Left ventricle myocardium superior (tissue), 1 donor: ENCODE measurements around the gene S100A2. TPM values are rescaled to one million over a fixed set of nuclear protein-coding genes. Genes with fewer than 3 reads are reported as not detected.

ENCODE experiments used
- ATAC-seq: fragments of 200-7000 bp; cut with Tn5 transposase; one replicate; pipeline ENCODE4 v1.9.1; 2020; ENCODE audit warnings: mild to moderate bottlenecking, moderate library complexity
- DNase-seq: peaks from one replicate; pipeline ENCODE4 v3.0.0-alpha.2; 2020
- intact Hi-C: fragments of 100-400 bp; cut with micrococcal nuclease; formaldehyde crosslinking; loops from one replicate; pipeline ENCODE4 v1.11.0; 2022
- long read RNA-seq: library from polyadenylated mRNA; unstranded; transcript quantifications from one replicate; pipeline ENCODE4 v2.0.0, GENCODE V29; 2021
- total RNA-seq: library from RNA; stranded (reverse); fragmentation: NEBNext Ultra II Directional; extraction: Animal tissue kit (Norgen Biotek cat#: 25700); gene quantifications from one replicate; pipeline ENCODE4 v1.2.1, GENCODE V29; 2021
- donor health status: DM: no; HTN: yes; CAD: no; lungs with severe emphysema.

The S100A2 gene
- 1.9 TPM for total RNA-seq
- long read RNA-seq, partial matches to known transcripts = 0 of 1 reads
- long read RNA-seq, other reads (novel, unspliced or antisense) = 0 of 1 reads

DNA sequence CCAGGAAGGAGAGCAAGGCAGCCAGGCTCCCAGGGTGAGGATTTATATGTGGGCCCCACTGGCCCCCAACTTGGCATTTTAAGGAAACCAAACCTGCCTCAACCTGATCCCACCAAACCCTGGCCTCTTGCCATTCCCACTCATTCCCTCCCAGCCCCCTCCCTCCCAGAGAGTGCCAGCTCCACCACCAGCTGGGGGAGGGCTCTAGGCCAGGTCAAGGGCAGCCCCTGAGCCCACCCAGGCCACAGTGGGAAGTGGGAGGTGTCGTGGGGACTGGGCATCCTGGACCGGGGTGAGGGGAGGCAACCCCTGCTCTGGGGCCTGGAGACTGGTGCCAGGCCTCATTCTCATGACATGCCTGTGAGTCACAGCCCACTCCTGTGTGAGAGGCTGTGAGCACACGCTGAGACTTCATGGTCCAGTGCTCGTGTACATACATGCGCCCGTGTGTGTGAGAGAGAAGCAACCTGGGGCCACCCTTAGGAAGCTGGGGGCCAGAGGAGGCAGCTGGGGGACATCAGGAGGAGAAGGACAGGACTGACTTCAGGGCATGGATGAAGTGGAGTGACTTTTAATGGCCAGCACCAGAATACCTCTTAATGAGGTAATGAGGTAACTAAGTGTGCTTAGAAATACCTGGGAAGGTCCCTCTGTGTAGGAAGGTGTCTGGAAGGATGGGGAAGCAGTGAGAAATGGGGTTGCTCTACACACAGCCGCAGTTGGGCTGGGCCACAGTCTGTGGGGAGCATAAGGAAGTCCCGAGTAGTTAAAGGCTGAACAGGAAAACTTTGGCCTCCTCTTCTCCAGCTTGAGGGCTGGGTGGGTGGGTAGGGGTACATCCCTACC is at the start of gene S100A2:
Gene S100A2 (minus strand): TSS at position 316 of the 846 bp plus-strand sequence. CDS start 1,967 bp downstream, outside the sequence.
- intact Hi-C loops = no loop called here
- DNase-seq = no peak
- peak; percentile 28 for ATAC-seq

- DNase-seq = no peak
- intact Hi-C loops = no loop called here
- ATAC-seq = no peak
Measured at GRCh38 chr1:153615406-153615805, 49.8 kb upstream of the S100A2 start.

DNA sequence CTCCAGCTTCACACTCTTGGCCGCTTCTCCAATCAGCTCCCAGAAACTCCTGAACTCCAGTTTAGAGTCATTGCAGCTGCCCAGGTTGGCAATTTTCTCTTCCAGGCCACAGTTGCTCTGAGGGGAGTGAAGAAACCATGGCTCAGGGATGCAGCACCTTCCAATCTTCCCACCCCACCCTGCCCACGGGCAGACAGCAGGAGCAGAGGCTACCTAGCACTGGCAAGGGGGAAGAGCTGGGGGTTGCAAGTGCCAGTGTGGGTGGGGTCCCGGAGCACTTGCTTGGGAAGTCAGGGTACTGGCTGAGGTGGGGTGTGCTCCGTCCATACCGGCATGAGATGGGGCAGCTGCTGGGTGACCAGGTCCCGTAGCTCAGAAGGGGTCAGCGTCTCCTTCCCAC is 49.3 kb upstream of the S100A2 start:
- DNase-seq = no peak
- no peak for ATAC-seq
- intact Hi-C loops = no loop called here

- ATAC-seq = no peak
- no peak for DNase-seq
- intact Hi-C loops = no loop called here
Measured at GRCh38 chr1:153614189-153614900, 48.7 kb upstream of the S100A2 start.

DNA sequence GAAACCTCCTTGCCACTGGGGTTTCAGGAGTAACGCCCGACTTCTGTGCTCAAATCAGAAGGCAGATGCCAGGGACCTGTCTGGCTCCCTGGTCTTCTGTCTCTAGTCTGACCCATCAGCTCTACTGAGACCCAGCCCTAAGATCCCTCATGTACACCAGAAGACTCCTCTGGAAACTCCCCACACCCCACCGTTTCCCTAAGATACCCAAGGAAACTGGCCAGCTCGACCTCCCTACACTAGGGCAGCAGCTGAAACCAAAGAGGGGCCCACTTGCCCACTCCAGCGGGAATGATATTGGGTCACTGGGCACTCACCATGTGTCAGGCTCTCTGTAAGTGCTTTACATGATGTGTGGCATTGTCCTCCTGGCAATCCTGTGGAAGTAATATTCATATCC is 47.8 kb upstream of the S100A2 start:
- ATAC-seq (no peak), DNase-seq (no peak)
- intact Hi-C loops = no loop called here

GRCh38 chr1:153612755-153613331 is 47.2 kb upstream of the S100A2 start, which contains the start of gene S100A16:
TSS of gene S100A16 (minus strand) at chr1:153613137. CDS start at chr1:153608151, 4,986 bp downstream.
- peak; percentile 87 for DNase-seq
- intact Hi-C loops = no loop called here
- ATAC-seq = peak; percentile 86

DNA sequence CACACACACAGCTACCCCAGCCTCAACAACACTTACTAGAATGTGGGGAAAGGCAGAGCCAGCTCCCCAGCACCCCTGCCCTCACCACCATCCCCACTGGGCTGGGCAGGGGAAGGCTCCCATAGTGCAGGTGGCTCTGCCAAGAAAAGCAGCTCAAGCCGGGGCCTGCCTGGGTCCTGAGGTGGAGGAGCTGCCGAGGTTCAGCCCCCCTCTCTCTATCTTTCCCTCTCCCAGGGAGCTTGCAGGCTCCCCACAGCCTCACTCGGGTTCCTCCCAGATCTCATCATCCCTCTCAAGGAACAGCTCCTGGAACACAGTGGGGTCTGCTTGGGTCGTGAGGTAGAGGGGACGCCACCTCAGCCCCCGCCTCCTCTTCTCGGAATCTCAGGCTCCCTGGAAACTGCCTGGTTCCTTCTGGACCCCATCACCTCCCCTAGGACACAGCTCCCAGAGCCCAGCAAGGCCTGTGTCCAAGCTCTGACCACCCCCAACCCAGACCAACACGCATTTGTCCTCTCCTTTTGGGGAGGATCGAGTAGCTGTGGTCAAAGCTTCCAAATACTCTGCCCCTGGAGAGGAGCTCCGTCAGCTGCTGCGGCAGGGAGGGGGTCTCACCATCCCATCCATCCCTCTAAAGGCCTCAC is 46.6 kb upstream of the S100A2 start:
- intact Hi-C loops = no loop called here
- ATAC-seq = peak; percentile 21
- DNase-seq = no peak

DNA sequence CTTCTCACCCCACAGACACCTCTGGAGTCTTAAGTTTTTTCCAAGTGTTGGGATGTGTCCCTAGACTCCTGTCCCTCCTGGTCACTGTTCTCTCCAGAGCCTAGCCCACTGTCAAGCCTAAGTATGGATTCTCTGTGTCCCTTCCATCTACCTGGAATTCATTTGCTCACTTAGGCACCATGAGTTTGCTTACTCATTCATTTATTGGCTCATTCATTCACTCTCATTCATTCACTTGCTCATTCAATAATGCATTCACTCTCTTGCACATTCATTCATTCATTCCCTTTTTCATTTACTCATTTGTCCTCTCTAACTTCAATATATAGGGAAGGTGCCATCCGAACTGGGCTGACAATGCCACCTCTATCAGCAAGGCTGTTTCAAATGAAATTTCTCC is 45.7 kb upstream of the S100A2 start:
- DNase-seq (no peak), ATAC-seq (no peak)
- intact Hi-C loops = no loop called here

DNA sequence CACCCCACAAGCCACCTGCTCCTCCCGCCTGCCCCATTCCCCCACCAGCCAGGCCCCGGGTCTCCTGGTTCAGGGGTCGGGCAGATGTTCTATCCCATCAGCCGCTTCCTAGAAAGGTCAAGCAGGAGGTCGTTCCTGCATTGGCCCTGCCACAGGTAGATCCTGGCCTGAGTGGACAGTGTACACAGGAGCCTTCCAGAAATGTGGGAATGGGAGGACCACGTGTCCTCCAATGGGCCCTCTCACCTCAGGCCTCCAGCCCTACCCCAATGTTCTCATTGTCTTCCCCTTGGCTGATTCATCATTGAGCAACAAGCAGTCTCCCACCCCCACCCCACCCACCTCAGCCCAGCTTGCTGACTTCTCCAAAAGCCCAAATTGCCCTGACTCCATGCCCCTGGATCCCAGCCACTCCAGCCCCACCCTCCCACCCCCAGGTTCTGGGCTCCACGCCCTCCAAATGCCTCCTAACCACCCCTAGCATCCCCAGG is 45.2 kb upstream of the S100A2 start:
- DNase-seq (no peak), ATAC-seq (no peak)
- intact Hi-C loops = no loop called here

DNA sequence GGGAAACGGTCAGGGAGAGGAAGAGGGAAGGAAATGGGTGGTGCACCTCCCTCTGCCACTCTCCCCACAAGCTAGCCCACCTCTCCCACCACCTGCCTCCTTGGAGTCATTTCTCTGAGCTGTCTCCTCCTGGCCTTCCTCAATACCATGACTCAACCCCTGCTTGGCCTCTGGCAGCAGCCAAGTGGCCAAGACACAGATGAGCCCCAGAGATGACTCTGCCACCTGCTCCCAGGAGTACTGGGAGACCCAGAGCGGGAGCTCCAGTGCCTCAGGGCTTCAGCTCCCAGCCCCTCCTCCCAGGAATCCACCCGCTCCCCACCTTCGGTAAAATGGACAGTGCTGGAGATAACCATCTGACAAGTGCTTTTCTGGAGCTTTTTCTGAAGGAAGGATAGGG is 44.7 kb upstream of the S100A2 start:
- no peak for DNase-seq
- no peak for ATAC-seq
- intact Hi-C loops = no loop called here

- DNase-seq (no peak), ATAC-seq (no peak)
- intact Hi-C loops = no loop called here
Measured at GRCh38 chr1:153609585-153609907, 43.9 kb upstream of the S100A2 start.

- DNase-seq (peak; percentile 79), ATAC-seq (peak; percentile 59)
- intact Hi-C loops = no loop called here
Measured at GRCh38 chr1:153608742-153609584, 43.3 kb upstream of the S100A2 start.

GRCh38 chr1:153608089-153608682 is 42.5 kb upstream of the S100A2 start:
- DNase-seq (no peak), ATAC-seq (no peak)
- intact Hi-C loops = no loop called here

- DNase-seq (no peak), ATAC-seq (no peak)
- intact Hi-C loops = no loop called here
Measured at GRCh38 chr1:153607381-153607780, 41.7 kb upstream of the S100A2 start.

- ATAC-seq = no peak
- DNase-seq = no peak
- intact Hi-C loops = no loop called here
Measured at GRCh38 chr1:153606194-153606593, 40.5 kb upstream of the S100A2 start.

GRCh38 chr1:153602749-153603148 is 37.1 kb upstream of the S100A2 start:
- intact Hi-C loops = no loop called here
- ATAC-seq = no peak
- no peak for DNase-seq

DNA sequence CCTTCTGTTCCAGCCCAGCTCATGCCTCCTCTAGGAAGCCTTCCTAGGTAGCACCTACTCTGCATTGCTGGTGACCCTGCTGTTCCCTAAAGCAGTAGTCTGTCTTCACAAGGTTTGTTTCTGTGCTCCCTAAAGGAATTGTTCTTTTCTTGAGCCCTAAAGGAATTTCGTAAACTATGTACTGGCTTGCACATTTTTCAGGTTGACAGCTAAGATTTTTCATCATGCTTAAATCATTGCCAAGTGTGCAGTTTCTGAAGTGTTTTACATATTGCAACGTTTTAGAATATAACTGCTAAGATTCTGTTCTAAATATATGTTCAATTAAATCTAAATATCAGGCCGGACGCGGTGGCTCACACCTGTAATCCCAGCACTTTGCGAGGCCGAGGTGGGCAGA is 34.2 kb upstream of the S100A2 start:
- intact Hi-C loops = no loop called here
- no peak for ATAC-seq
- no peak for DNase-seq
